ENCODE results near the gene TUBA1A.

The TUBA1A gene

GRCh38 chr12:49208676-49209075 lies 19.8 kb upstream of the TUBA1A start (continued):
- TF ChIP-seq, protein P1, sequence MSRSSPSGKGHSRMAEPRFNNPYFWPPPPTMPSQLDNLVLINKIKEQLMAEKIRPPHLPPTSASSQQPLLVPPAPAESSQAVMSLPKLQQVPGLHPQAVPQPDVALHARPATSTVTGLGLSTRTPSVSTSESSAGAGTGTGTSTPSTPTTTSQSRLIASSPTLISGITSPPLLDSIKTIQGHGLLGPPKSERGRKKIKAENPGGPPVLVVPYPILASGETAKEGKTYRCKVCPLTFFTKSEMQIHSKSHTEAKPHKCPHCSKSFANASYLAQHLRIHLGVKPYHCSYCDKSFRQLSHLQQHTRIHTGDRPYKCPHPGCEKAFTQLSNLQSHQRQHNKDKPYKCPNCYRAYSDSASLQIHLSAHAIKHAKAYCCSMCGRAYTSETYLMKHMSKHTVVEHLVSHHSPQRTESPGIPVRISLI (tag by site-specific recombination; IDR thresholded peaks at IDR 0.05) = no peak
- TF ChIP-seq MYNN (tag by site-specific recombination; IDR thresholded peaks at IDR 0.05; ENCODE audit: borderline replicate concordance) (no peak), ZBTB11 (tag by site-specific recombination; conservative IDR thresholded peaks at IDR 0.05; ENCODE audit: low read depth) (no peak)

DNA sequence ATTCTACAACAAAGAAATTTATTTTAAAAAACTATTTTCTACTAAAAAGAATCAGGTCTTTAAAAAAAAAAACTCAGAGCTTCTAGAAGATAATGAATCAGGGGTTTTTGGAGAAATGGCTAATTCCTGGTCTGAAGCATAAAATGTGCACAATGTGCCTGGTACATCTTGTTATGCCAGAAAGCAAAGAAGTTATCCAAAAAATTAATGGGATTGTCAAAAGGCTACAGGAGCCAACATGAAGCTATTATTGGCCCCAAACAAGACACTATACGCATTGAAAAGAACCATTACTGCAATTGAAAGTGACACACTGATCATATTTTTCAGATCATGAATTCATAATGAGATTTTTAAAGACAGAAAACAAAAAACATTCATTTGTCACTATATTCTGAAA lies 19.3 kb upstream of the TUBA1A start:
- POLR2A ChIA-PET = interaction anchor here (1.1 to 1.4 kb wide), 2 partner anchors 19 to 78 kb away, joined by 4 to 6 read pairs; partner anchors contain the start of genes TUBA1A and TUBA1B
- CTCF ChIA-PET = interaction anchor here (0.7 to 0.8 kb wide), 2 partner anchors 20 to 80 kb away, joined by 3 to 4 read pairs; no protein-coding TSS in a partner anchor
- Histone ChIP-seq H3K36me3 (ENCODE audit: control insufficient read depth in 2 of 2, insufficient read depth in 1 of 2, low read length in 2 of 2) (no peaks in the 10 kb centered on the region), H3K9me3 (ENCODE audit: control insufficient read depth, insufficient read depth, low read depth, low read length) (no peaks in the 10 kb centered on the region), H3K4me1 (ENCODE audit: control insufficient read depth, insufficient read depth, low read length) (no peaks in the 10 kb centered on the region), H3K4me3 (ENCODE audit: low read depth, low read length) (no peak overlapping the region), H3K27ac (ENCODE audit: extremely low read depth, low read depth, low read length) (no peak overlapping the region)
- no peak for TF ChIP-seq YY1 (tag by site-specific recombination; IDR thresholded peaks at IDR 0.05)
- no peak for TF ChIP-seq ZEB2 (tag by site-specific recombination; IDR thresholded peaks at IDR 0.05)
- TF ChIP-seq ZSCAN16 (tag by site-specific recombination; IDR thresholded peaks at IDR 0.05) = no peak
- TF ChIP-seq, protein P2, sequence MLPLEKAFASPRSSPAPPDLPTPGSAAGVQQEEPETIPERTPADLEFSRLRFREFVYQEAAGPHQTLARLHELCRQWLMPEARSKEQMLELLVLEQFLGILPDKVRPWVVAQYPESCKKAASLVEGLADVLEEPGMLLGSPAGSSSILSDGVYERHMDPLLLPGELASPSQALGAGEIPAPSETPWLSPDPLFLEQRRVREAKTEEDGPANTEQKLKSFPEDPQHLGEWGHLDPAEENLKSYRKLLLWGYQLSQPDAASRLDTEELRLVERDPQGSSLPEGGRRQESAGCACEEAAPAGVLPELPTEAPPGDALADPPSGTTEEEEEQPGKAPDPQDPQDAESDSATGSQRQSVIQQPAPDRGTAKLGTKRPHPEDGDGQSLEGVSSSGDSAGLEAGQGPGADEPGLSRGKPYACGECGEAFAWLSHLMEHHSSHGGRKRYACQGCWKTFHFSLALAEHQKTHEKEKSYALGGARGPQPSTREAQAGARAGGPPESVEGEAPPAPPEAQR (tag by site-specific recombination; IDR thresholded peaks at IDR 0.05) = no peak
- no peak for TF ChIP-seq HOXD13 (CRISPR knock-in tag; IDR thresholded peaks at IDR 0.05; ENCODE audit: borderline replicate concordance)
- TF ChIP-seq HIC1 (tag by site-specific recombination; IDR thresholded peaks at IDR 0.05) = no peak
- TF ChIP-seq ZNF518A (tag by site-specific recombination; conservative IDR thresholded peaks at IDR 0.05; ENCODE audit: low read depth) = no peak
- TF ChIP-seq ZFP3 (tag by site-specific recombination; IDR thresholded peaks at IDR 0.05; ENCODE audit: low read depth) = no peak
- TF ChIP-seq, protein P3, sequence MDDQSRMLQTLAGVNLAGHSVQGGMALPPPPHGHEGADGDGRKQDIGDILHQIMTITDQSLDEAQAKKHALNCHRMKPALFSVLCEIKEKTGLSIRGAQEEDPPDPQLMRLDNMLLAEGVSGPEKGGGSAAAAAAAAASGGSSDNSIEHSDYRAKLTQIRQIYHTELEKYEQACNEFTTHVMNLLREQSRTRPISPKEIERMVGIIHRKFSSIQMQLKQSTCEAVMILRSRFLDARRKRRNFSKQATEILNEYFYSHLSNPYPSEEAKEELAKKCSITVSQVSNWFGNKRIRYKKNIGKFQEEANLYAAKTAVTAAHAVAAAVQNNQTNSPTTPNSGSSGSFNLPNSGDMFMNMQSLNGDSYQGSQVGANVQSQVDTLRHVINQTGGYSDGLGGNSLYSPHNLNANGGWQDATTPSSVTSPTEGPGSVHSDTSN (CRISPR knock-in tag; IDR thresholded peaks at IDR 0.05) = no peak
- TF ChIP-seq ZNF792 (tag by site-specific recombination; IDR thresholded peaks at IDR 0.05) = no peak
- TF ChIP-seq, protein P1 (tag by site-specific recombination; IDR thresholded peaks at IDR 0.05) = no peak
- no peak for TF ChIP-seq ZNF280C (tag by site-specific recombination; IDR thresholded peaks at IDR 0.05)
- no peak for TF ChIP-seq ZNF2 (tag by site-specific recombination; IDR thresholded peaks at IDR 0.05)
- no peak for TF ChIP-seq SP2 (tag by site-specific recombination; IDR thresholded peaks at IDR 0.05)
- no peak for TF ChIP-seq ZNF561 (tag by site-specific recombination; IDR thresholded peaks at IDR 0.05; ENCODE audit: borderline replicate concordance)
